D341Med (cell line): ENCODE results near the gene PHF23.

ENCODE experiments used
- DNase-seq: peaks from one replicate; pipeline ENCODE4 v3.0.0; 2012; ENCODE audit warnings: low spot score

Gene PHF23

DNA sequence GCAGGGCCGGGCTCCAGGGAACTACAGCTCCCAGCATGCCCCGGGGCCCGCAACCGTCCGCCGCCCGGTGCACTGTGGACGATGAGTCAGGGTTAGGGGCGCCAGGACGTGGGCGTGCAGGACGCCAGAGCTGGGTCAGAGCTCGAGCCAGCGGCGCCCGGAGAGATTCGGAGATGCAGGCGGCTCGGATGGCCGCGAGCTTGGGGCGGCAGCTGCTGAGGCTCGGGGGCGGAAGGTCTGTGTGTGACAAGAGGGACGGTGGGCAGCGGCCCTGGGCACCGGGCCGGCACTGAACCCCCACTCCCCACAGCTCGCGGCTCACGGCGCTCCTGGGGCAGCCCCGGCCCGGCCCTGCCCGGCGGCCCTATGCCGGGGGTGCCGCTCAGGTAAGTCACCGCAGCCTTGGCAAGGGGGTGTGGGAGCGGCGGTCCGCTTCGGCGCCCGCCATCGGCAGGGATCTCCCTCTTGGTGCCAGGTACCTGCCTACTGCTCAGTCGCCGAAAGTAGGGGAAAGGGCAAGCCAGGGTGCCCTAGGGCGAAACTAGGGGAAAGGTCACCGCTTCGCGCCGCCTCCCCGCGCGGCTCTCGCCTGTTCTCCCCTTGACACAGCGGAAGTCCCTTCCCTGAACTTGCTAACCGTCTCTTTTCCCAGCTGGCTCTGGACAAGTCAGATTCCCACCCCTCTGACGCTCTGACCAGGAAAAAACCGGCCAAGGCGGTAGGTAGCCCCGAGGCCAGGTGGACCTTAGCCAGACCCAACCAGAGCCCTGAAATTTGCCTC, 19.3 kb downstream of the PHF23 start, which contains the start of the genes ACADVL and DLG4:
Gene ACADVL (plus strand): TSS at position 127 of the 781 bp plus-strand sequence. CDS start 47 bp downstream, at position 174.
Gene DLG4 (minus strand): TSS at position 25 of the 781 bp plus-strand sequence.
- DNase-seq: peak; percentile 74

DNA sequence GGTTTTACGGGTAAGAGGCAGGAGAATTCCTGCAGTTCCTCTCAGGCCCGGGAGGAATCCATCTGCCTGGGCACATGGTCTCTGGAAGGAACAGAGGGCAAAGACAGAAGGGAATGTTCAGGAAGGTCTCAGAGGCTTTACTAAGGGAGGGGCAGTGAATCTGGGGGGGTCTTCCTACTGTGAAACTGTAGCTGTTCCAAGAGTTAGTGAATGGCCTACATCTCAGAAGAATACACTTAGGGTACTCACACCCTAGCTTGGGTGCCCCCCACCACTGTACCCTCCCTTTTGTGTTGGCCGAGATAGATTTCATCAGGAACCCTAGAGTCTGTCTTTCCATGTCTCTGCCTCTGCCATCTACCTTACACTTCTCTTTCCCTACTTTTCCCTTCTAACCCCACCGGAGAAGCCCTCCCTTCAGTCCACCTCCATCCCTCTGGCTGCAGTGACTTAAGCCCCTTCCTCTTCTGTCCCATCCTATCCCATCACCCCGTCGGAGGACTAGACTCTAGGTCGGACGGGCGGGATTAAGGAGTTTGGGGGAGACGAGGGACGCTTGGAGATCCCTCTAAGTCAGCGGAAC, 19.9 kb downstream of the PHF23 start:
- DNase-seq: no peak

- peak; percentile 62 for DNase-seq
Measured at GRCh38 chr17:7218758-7219157, 20.5 kb downstream of the PHF23 start.

DNA sequence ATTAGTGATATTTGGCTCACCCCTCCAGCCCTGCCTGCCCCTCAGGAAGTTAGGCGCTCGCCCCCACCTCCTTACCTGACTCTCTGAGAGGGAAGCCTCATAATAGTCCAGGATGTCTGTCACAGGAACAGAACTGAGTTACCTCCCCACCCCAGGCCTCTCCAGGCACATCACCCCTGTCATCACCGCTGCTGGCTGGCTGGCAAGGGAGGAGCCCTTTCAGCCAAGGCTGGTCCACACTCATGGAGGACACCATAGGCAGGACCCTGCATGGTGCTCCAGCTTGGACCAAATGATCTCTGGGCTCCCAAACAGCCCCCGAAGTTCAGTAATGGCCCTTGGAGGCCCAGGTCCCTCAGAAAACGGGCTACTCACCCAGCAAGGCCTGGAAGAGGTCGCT, 21.1 kb downstream of the PHF23 start:
- no peak for DNase-seq

- DNase-seq: peak; percentile 50
Measured at GRCh38 chr17:7217113-7217987, 21.9 kb downstream of the PHF23 start.

- DNase-seq: no peak
Measured at GRCh38 chr17:7216242-7217112, 22.8 kb downstream of the PHF23 start.

GRCh38 chr17:7215652-7216180, 23.5 kb downstream of the PHF23 start:
- no peak for DNase-seq

DNA sequence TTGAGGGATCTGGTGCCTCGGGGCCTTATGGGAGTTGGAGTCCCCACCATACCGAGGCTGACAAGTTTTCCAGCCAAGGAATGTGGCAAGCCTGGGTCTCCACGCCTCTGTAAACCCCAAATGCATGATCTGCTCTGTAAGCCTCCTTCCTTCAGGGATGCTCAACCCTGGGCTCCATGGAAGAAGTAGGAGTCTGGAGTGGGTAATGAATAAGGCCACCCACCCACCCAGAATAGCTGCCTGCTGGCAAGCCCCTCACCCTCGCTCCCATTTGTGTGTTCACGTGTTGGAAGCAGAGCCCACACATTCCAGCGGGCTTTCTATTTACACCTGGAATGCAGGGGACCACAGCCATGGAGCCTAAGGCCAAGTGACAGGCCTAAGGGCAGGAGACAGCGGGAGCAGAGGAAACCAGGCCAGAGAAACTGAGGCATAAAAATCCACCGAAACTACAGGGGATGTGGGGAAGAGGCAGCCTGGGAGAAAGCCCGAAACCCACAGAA, 24.1 kb downstream of the PHF23 start:
- DNase-seq: no peak

DNA sequence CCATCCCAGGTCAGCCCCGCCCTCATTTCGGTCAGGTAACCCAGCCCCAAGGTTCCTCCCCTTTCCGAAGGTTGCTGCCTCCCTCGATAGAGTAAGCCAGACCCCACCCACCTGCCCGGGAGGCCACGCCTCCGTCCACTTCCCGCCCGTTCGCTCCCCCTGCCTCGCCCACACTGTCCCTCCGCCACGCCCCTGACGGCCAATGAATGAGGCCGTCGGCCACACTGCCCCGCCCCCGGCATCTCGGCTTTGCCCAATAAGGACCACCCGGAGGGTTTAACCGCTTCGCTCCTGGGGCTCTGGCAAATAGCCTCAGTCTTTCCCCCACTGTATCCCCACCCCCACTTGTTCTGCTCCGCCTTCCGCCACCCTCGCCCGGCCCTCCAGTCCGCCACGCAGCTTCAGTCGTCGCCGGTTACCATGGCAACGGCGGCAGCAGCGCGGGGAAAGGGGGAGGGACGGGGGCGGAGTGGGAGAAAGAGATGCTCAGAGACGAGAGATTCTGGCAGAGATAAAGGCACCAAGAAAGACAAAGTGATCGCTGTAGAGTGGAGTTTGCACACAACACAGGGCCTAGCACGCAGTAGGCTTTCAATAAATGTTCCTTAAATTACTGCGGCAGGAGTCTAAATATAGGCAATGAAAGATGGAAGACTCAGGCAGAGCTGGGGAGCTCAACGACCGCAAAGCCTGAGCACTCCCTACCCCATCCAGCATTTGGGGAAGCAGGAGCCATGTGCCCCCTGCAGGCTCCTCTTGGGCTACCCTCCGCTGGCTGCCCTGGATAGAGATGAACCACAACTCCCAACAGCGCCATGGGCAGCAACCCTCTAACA, 24.7 kb downstream of the PHF23 start:
- peak; percentile 85 for DNase-seq

GRCh38 chr17:7213895-7214299, 25.4 kb downstream of the PHF23 start:
- peak; percentile 67 for DNase-seq

- DNase-seq: no peak
Measured at GRCh38 chr17:7211491-7212273, 27.6 kb downstream of the PHF23 start.

GRCh38 chr17:7208754-7209460, 30.4 kb downstream of the PHF23 start:
- DNase-seq: no peak

- no peak for DNase-seq
Measured at GRCh38 chr17:7208027-7208571, 31.2 kb downstream of the PHF23 start.

DNA sequence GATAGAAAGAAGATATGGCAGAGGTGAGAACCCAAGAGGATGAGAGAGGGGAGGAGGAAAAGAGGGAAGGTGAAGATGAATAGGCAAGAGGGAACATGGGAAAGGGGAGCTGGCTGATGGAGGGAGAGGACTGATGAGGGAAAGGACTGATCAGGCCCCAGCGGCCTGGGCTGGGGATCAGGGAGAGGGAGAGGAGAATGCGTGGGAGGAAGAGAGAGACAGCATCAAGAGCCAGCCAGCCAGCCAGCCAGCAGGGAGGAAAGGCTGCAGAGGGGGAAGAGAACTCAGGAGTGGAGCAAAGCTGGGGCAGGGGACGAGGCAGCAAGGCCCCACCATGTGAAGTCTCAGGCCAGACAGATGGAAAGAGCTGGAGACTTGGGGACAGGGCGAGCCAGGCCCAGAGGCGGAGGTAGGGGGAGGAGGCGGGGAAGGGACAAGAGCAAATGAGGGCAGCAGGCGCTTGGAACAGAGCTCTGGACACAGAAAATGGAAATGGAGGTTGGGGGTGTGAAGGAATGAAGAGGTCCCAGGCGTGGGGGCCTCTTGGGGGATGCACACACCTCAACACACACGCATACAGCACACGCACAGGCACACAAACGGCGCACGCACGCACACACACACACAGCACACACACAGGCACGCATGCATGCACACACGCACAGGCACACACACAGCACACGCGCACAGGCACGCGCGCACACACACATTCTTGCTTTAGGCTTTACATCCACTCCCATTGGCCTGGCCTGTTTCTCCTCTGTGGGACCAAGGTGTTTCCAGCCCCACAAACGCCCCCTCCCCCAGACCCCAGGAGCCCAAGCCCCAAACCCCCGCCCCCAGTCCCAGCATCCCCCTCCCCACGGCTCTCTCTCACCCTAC, 31.9 kb downstream of the PHF23 start:
- DNase-seq: no peak

GRCh38 chr17:7205561-7205960, 33.7 kb downstream of the PHF23 start:
- no peak for DNase-seq

DNA sequence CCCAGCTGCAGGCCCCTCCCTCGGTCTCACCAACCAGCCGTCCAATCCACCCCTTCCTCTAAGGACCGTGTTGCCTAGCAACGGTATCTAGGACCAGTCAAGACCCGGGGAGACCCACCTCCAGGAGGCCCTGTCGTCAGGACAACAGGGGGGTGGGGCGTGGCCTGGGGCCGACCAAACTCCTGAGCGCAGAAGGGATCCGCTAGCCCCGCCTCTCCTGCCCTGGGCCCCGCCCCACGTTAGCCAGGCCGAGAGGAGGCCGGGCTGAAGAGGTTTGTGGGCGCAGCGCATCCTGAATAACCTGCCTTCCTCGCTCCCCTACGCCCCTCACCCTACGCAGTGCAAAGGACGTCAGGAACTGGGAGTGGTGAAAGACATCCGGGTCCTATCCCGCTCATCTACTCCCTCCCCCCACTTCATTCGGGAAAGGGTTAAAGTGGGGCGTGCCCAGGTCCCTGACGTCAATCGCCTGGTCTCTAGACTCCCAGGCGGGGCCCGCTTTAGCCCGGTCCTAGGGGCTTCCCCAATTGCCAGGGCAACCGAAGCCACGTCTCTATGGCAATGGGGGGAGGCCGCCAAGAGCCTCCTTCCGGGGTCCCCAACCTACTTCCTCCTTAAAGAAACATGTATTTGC, 34.3 kb downstream of the PHF23 start:
- peak; percentile 64 for DNase-seq

GRCh38 chr17:7204336-7204735, 34.9 kb downstream of the PHF23 start:
- DNase-seq: peak; percentile 54
